IMR-90 (cell line): ENCODE data around the gene CLPTM1. TPM values are rescaled to one million over a fixed set of nuclear protein-coding genes. Genes with fewer than 3 reads are reported as not detected.

ENCODE experiments used
- ATAC-seq: fragments of 200-7000 bp; cut with Tn5 transposase; 2 replicates; pipeline ENCODE4 v1.9.1; 2020; ENCODE audit warnings: low read depth, mild to moderate bottlenecking, moderate library complexity
- BruUV-seq: library from RNA; stranded (reverse); fragments of 400-500 nt; replicated peaks from 2 replicates; lab custom pipeline; 2021; lab: Mats Ljungman, UMichigan
- CTCF ChIA-PET: fragments of 300-600 bp; formaldehyde crosslinking; extraction: SDS; loops from one replicate; lab custom pipeline; 2021; ENCODE audit warnings: antibody characterized with exemption; lab: Yijun Ruan, JAX
- POLR2A ChIA-PET: fragments of 300-600 bp; sonication (Branson Sonifier 250); formaldehyde crosslinking; loops from one replicate; lab custom pipeline; 2022; ENCODE audit warnings: antibody characterized with exemption; ENCODE audit not compliant: unreplicated experiment; lab: Charles Lee
- DNase-seq: peaks from one replicate; pipeline ENCODE4 v3.0.0; 2013
- H2AFZ ChIP-seq: replicated peaks from 2 replicates; pipeline ENCODE3; 2013; ENCODE audit warnings: low read length, mild to moderate bottlenecking; ENCODE audit not compliant: poor library complexity
- H2AK5ac ChIP-seq: 2 replicates; pipeline ENCODE4 v1.6.1; 2013; ENCODE audit warnings: low read depth, low read length, inconsistent platforms
- H2AK9ac ChIP-seq: replicated peaks from 2 replicates; pipeline ENCODE3; 2013; ENCODE audit warnings: mild to moderate bottlenecking, low read depth, low read length, moderate library complexity; ENCODE audit not compliant: poor library complexity
- H2BK120ac ChIP-seq: 2 replicates; pipeline ENCODE4 v1.6.1; 2013; ENCODE audit warnings: low read depth, low read length, inconsistent platforms
- H2BK15ac ChIP-seq: 3 replicates; pipeline ENCODE4 v1.6.1; 2013; ENCODE audit warnings: low read depth, low read length, inconsistent platforms
- H2BK20ac ChIP-seq: 2 replicates; pipeline ENCODE4 v1.6.1; 2013; ENCODE audit warnings: low read depth, mild to moderate bottlenecking, inconsistent platforms, low read length, moderate library complexity
- H2BK5ac ChIP-seq: 2 replicates; pipeline ENCODE4 v1.6.1; 2013; ENCODE audit warnings: mild to moderate bottlenecking, low read depth, low read length, inconsistent platforms; ENCODE audit not compliant: poor library complexity, severe bottlenecking
- H3K14ac ChIP-seq: replicated peaks from 2 replicates; pipeline ENCODE4 v1.6.1; 2013; ENCODE audit warnings: low read depth, low read length, inconsistent platforms
- H3K18ac ChIP-seq: 2 replicates; pipeline ENCODE4 v1.6.1; 2013; ENCODE audit warnings: low read depth, low read length, control low read depth
- H3K23ac ChIP-seq: 2 replicates; pipeline ENCODE4 v1.6.1; 2013; ENCODE audit warnings: low read depth, low read length, inconsistent platforms
- H3K27ac ChIP-seq: 2 replicates; pipeline ENCODE4 v1.5.1; 2013; ENCODE audit warnings: mild to moderate bottlenecking, control low read depth, low read length; ENCODE audit not compliant: insufficient read depth
- H3K27me3 ChIP-seq: 2 replicates; pipeline ENCODE4 v1.6.1; 2013; ENCODE audit warnings: low read length; ENCODE audit not compliant: control insufficient read depth, insufficient read depth
- H3K36me3 ChIP-seq: 2 replicates; pipeline ENCODE4 v1.6.1; 2013; ENCODE audit warnings: low read length, mixed read lengths; ENCODE audit not compliant: control insufficient read depth, insufficient read depth
- H3K4ac ChIP-seq: 2 replicates; pipeline ENCODE4 v1.6.1; 2013; ENCODE audit warnings: low read depth, low read length, inconsistent platforms
- H3K4me1 ChIP-seq: 2 replicates; pipeline ENCODE4 v1.6.1; 2013; ENCODE audit warnings: low read length, mixed read lengths; ENCODE audit not compliant: control insufficient read depth, insufficient read depth
- H3K4me2 ChIP-seq: 2 replicates; pipeline ENCODE4 v1.6.1; 2013; ENCODE audit warnings: low read depth, mild to moderate bottlenecking, control low read depth, low read length, moderate library complexity
- H3K4me3 ChIP-seq: 2 replicates; pipeline ENCODE4 v1.5.1; 2013; ENCODE audit warnings: low read depth, mild to moderate bottlenecking, control low read depth, low read length, moderate library complexity; ENCODE audit not compliant: insufficient read depth
- H3K56ac ChIP-seq: 2 replicates; pipeline ENCODE4 v1.6.1; 2013; ENCODE audit warnings: low read length, inconsistent platforms; ENCODE audit not compliant: insufficient read depth; ENCODE audit errors: extremely low read depth
- H3K79me1 ChIP-seq, 2 experiments: 2 replicates each; pipeline ENCODE4 v1.6.1; 2013; ENCODE audit warnings: low read length in 2 of 2, inconsistent platforms in 1 of 2, low read depth in 1 of 2
- H3K9ac ChIP-seq: 2 replicates; pipeline ENCODE4 v1.6.1; 2013; ENCODE audit warnings: low read depth, low read length, control low read depth
- H3K9me1 ChIP-seq: 2 replicates; pipeline ENCODE4 v1.6.1; 2013; ENCODE audit warnings: low read length, inconsistent platforms; ENCODE audit not compliant: insufficient read depth
- H3K9me3 ChIP-seq: 2 replicates; pipeline ENCODE4 v1.6.1; 2013; ENCODE audit warnings: low read length; ENCODE audit not compliant: control insufficient read depth, insufficient read depth
- H4K20me1 ChIP-seq: 2 replicates; pipeline ENCODE4 v1.6.1; 2013; ENCODE audit warnings: low read length, inconsistent platforms; ENCODE audit not compliant: insufficient read depth
- H4K5ac ChIP-seq: 2 replicates; pipeline ENCODE4 v1.6.1; 2013; ENCODE audit warnings: mild to moderate bottlenecking, low read depth, low read length, control low read depth
- H4K8ac ChIP-seq, 2 experiments: 2 replicates each; pipeline ENCODE4 v1.6.1; 2013; ENCODE audit warnings: low read depth in 2 of 2, low read length in 2 of 2, control low read depth in 1 of 2, inconsistent platforms in 1 of 2
- H4K91ac ChIP-seq: 2 replicates; pipeline ENCODE4 v1.6.1; 2013; ENCODE audit warnings: low read depth, low read length, inconsistent platforms; ENCODE audit not compliant: insufficient read depth
- BHLHE40 ChIP-seq: fragments of 150-350 bp; IDR thresholded peaks from 2 replicates; pipeline ENCODE4 v1.6.1; 2016; ENCODE audit warnings: mild to moderate bottlenecking, low read depth, low read length
- CEBPB ChIP-seq: IDR thresholded peaks from 2 replicates; pipeline ENCODE4 v1.6.1; 2012; ENCODE audit warnings: low read depth, low read length, improper control_type of control experiment
- CHD1 ChIP-seq: IDR thresholded peaks from 2 replicates; pipeline ENCODE4 v1.6.1; 2012; ENCODE audit warnings: low read depth, low read length, improper control_type of control experiment
- CTCF ChIP-seq: conservative IDR thresholded peaks from 2 replicates; pipeline ENCODE4 v1.5.1; 2012; ENCODE audit warnings: mild to moderate bottlenecking, low read depth, low read length, improper control_type of control experiment
- ELK1 ChIP-seq: fragments of 150-350 bp; IDR thresholded peaks from 2 replicates; pipeline ENCODE4 v1.6.1; 2016; ENCODE audit warnings: low read depth, mild to moderate bottlenecking, low read length, moderate library complexity, borderline replicate concordance
- FOS ChIP-seq: fragments of 150-350 bp; IDR thresholded peaks from 2 replicates; pipeline ENCODE4 v1.6.1; 2016; ENCODE audit warnings: low read depth, low read length
- MAFK ChIP-seq: IDR thresholded peaks from 2 replicates; pipeline ENCODE4 v1.6.1; 2012; ENCODE audit warnings: low read depth, low read length, improper control_type of control experiment
- MAZ ChIP-seq: IDR thresholded peaks from 2 replicates; pipeline ENCODE4 v1.6.1; 2012; ENCODE audit warnings: low read depth, mild to moderate bottlenecking, low read length, improper control_type of control experiment, moderate library complexity, borderline replicate concordance
- MXI1 ChIP-seq: IDR thresholded peaks from 2 replicates; pipeline ENCODE4 v1.6.1; 2012; ENCODE audit warnings: low read depth, mild to moderate bottlenecking, low read length, moderate library complexity, borderline replicate concordance
- NFE2L2 ChIP-seq: fragments of 150-350 bp; IDR thresholded peaks from 2 replicates; pipeline ENCODE4 v1.6.1; 2016; ENCODE audit warnings: low read depth, mild to moderate bottlenecking, low read length
- POLR2A ChIP-seq: IDR thresholded peaks from 2 replicates; pipeline ENCODE4 v1.6.1; 2012; ENCODE audit warnings: mild to moderate bottlenecking, low read depth, low read length
- RAD21 ChIP-seq: IDR thresholded peaks from 2 replicates; pipeline ENCODE4 v1.6.1; 2012; ENCODE audit warnings: low read length, improper control_type of control experiment
- RCOR1 ChIP-seq: IDR thresholded peaks from 2 replicates; pipeline ENCODE4 v1.6.1; 2012; ENCODE audit warnings: mild to moderate bottlenecking, low read length, improper control_type of control experiment; ENCODE audit not compliant: insufficient replicate concordance
- RFX5 ChIP-seq: IDR thresholded peaks from 2 replicates; pipeline ENCODE4 v1.8.0; 2012; ENCODE audit warnings: low read depth, mild to moderate bottlenecking, low read length, moderate library complexity
- SMC3 ChIP-seq: fragments of 150-350 bp; IDR thresholded peaks from 2 replicates; pipeline ENCODE4 v1.6.1; 2016; ENCODE audit warnings: low read depth, mild to moderate bottlenecking, antibody characterized with exemption, low read length, moderate library complexity
- USF2 ChIP-seq: fragments of 150-350 bp; IDR thresholded peaks from 2 replicates; pipeline ENCODE4 v1.6.1; 2017; ENCODE audit warnings: mild to moderate bottlenecking, antibody characterized with exemption, low read length, low read depth
- WGBS, 2 experiments: methylation state at CpG; one replicate each; pipeline versions ENCODE4 v1.1.5 to v1.1.7; 2013; ENCODE audit warnings: missing lambda C conversion rate in 2 of 2; ENCODE audit not compliant: insufficient read length in 1 of 2; ENCODE audit errors: extremely low coverage in 2 of 2; 5-methylcytosine and 5-hydroxymethylcytosine counted together
- dilution Hi-C: fragments of 300-500 bp; cut with HindIII; formaldehyde crosslinking; loops from one replicate; pipeline ENCODE4 v1.14.3; 2018; ENCODE audit warnings: low sequenced_read_pairs; ENCODE audit not compliant: unreplicated experiment
- in situ Hi-C: fragments of 300-500 bp; cut with MboI; formaldehyde crosslinking; loops from 3 replicates; pipeline ENCODE4 v1.14.3; 2019; ENCODE audit warnings: low sequenced_read_pairs, inconsistent platforms, mixed read lengths
- intact Hi-C: fragments of 100-400 bp; cut with micrococcal nuclease; formaldehyde crosslinking; loops from 2 replicates; pipeline ENCODE4 v1.10.0; 2022
- polyA plus RNA-seq, 3 experiments: library from polyadenylated mRNA; depleted of rRNA; stranded (reverse); fragments of >200 nt; gene quantifications; 2 replicates each; pipeline ENCODE4 v1.2.3, GENCODE V29; 2012; ENCODE audit warnings: low replicate concordance in 1 of 3
- total RNA-seq: library from RNA; depleted of rRNA; stranded (reverse); fragments of >200 nt; gene quantifications from 2 replicates; pipeline ENCODE4 v1.2.3, GENCODE V29; 2012

Gene CLPTM1
- total and polyA plus RNA-seq, 2 of the 4 experiments (the other 2 are of a cell fraction), result 23.8 to 88.8 TPM

GRCh38 chr19:44908836-44909261 is 46.3 kb upstream of the CLPTM1 start:
- Histone ChIP-seq H3K14ac (no peak overlapping the region), H3K56ac (no peak overlapping the region), H3K9ac (no peak overlapping the region), H3K79me1 (no peaks in the 10 kb centered on the region; a peak in 1 of 4 replicates), H2BK5ac (no peak overlapping the region), H2BK120ac (no peak overlapping the region), H2AFZ (no peak overlapping the region), H3K4ac (no peak overlapping the region), H2AK5ac (no peak overlapping the region), H3K18ac (no peak overlapping the region), H3K27ac (no peak overlapping the region), H4K8ac (no peak overlapping the region), H3K4me1 (peaks cover 14% of the 10 kb centered on the region), H2BK20ac (no peak overlapping the region), H3K27me3 (peaks cover 8% of the 10 kb centered on the region), H3K4me3 (no peak overlapping the region), H4K91ac (no peak overlapping the region), H4K5ac (no peak overlapping the region), H2BK15ac (no peak overlapping the region), H3K9me1 (no peaks in the 10 kb centered on the region), H3K36me3 (no peaks in the 10 kb centered on the region), H4K20me1 (0 out of 2 replicates have a peak, but pooled peaks cover 2% of the 10 kb centered on the region), H3K4me2 (no peak overlapping the region), H2AK9ac (no peak overlapping the region), H3K9me3 (no peaks in the 10 kb centered on the region), H3K23ac (no peak overlapping the region)
- no peak for DNase-seq
- no TSS peak for BruUV-seq
- POLR2A ChIA-PET, result no interaction called here
- in situ Hi-C loops, result no loop called here
- CTCF ChIA-PET, result interaction anchor here (1.2 kb wide), 1 partner anchor 151 kb away, joined by 3 read pairs; no protein-coding TSS in a partner anchor
- WGBS, 2 experiments, result 96% methylated on average over 23 of the region's 44 CpGs; no CpG with 5 or more reads in 1 of the 2 experiments
- ATAC-seq, result no peak
- dilution Hi-C loops, result no loop called here
- TF ChIP-seq RFX5 (no peak), MAZ (no peak), CEBPB (no peak), RCOR1 (no peak), CTCF (no peak), NFE2L2 (no peak), ELK1 (no peak), USF2 (no peak), BHLHE40 (no peak), CHD1 (no peak), RAD21 (no peak), FOS (no peak), SMC3 (no peak), POLR2A (no peak), MXI1 (no peak), MAFK (no peak)
- intact Hi-C loops, result no loop called here
